Tibial artery (tissue), 4 donors: ENCODE results near the gene FAM53B.

Source experiments
- DNase-seq, 2 donors: peaks; one replicate each; pipeline ENCODE4 v3.0.0-alpha.2; 2019
- H3K27ac ChIP-seq, 2 donors: fragments of 200-600 bp; sonication (generic) in 1 of 2; 1 replicate in 1 of 2; 2 replicates in 1 of 2; pipeline ENCODE4 v1.5.1; 2018 to 2019; ENCODE audit warnings: mild to moderate bottlenecking in 1 of 2
- H3K27me3 ChIP-seq, 2 donors: fragments of 200-600 bp; sonication (generic) in 1 of 2; one replicate each; pipeline versions ENCODE4 v1.5.1 to v1.6.0; 2016 to 2019
- H3K36me3 ChIP-seq, 3 donors: fragments of 200-600 bp; sonication (generic) in 2 of 3; one replicate each; pipeline ENCODE4 v1.5.1; 2016 to 2019; ENCODE audit warnings: mild to moderate bottlenecking in 2 of 3
- H3K4me1 ChIP-seq, 4 donors: fragments of 200-600 bp; sonication (generic) in 2 of 4; 1 replicate in 3 of 4; 2 replicates in 1 of 4; pipeline ENCODE4 v1.5.1; 2016 to 2019
- H3K4me3 ChIP-seq, 2 donors: fragments of 200-600 bp; sonication (generic) in 1 of 2; 1 replicate in 1 of 2; 2 replicates in 1 of 2; pipeline ENCODE4 v1.5.1; 2018 to 2019; ENCODE audit warnings: mild to moderate bottlenecking in 2 of 2
- H3K9me3 ChIP-seq, 3 donors: fragments of 200-600 bp; sonication (generic) in 1 of 3; one replicate each; pipeline ENCODE4 v1.5.1; 2016 to 2019
- CTCF ChIP-seq, 2 experiments: fragments of 200-600 bp in 1 of 2; fragments of 450-650 bp in 1 of 2; IDR thresholded peaks; one replicate each; pipeline ENCODE4 v1.5.1; 2017 to 2019; ENCODE audit warnings: antibody characterized with exemption in 2 of 2, mild to moderate bottlenecking in 1 of 2, moderate library complexity in 1 of 2
- intact Hi-C: fragments of 100-400 bp; cut with DNase I; formaldehyde crosslinking; loops from one replicate; pipeline ENCODE4 v1.15.0; 2023; ENCODE audit warnings: low total_unique reads

The FAM53B gene

DNA sequence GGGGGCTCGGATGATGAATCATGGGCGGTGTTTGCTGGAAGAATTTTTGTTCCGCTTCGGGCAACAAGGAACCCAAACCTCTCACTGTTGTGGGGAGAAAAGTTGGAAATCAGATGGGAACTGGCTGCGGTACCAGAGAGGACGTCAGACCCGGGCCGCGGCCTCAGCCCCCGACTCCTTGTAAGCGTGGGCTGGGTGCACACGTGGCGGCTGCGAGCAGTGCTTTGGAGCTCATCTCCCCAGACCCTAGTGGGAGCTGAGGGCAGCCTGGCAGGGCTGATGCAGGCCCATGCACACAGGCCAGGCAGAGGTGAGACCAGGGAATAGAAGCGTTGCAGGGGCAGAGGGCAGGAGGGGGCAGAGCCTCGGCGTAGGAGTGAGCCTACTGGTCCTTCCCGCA is 136.5 kb downstream of the FAM53B start:
- no peak overlapping the region for H3K4me3 ChIP-seq
- H3K36me3 ChIP-seq: no peaks in the 10 kb centered on the region
- TF ChIP-seq CTCF (IDR thresholded peaks at IDR 0.05): no peak
- no peaks in the 10 kb centered on the region for H3K27me3 ChIP-seq
- intact Hi-C loops: no loop called here
- H3K4me1 ChIP-seq: peaks cover 0 to 2% (median under 1%) of the 10 kb centered on the region in 4 donors
- H3K9me3 ChIP-seq: no peaks in the 10 kb centered on the region
- DNase-seq: no peak
- H3K27ac ChIP-seq: no peak overlapping the region

DNA sequence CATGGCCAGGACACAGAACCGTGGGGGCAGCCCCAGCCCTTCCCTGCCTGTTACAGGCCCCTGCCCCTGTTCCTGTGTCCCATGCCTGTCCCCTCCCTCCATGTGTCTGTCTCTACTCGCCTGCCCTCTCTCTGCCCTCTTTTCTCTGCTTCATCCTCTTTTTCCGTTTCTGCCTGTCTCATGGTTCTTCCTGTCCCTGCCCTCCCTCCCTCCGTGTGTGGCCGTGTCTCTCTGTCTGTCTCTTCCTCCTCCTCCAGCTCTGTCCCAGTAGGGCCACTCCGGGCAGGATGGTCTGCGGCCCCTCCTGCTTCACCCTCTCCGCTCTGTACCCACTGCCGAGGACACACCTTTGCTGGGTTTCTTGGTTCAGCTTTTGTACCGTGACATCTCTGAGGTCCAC is 137.4 kb downstream of the FAM53B start:
- H3K27ac ChIP-seq: no peak overlapping the region
- intact Hi-C loops: no loop called here
- H3K4me1 ChIP-seq: no peaks in the 10 kb centered on the region
- H3K27me3 ChIP-seq: no peaks in the 10 kb centered on the region
- no peaks in the 10 kb centered on the region for H3K36me3 ChIP-seq
- no peaks in the 10 kb centered on the region for H3K9me3 ChIP-seq
- TF ChIP-seq CTCF (IDR thresholded peaks at IDR 0.05): no peak
- DNase-seq: no peak
- H3K4me3 ChIP-seq: no peak overlapping the region

- intact Hi-C loops: no loop called here
- no peak overlapping the region for H3K27ac ChIP-seq
- no peak for TF ChIP-seq CTCF (IDR thresholded peaks at IDR 0.05)
- no peaks in the 10 kb centered on the region for H3K36me3 ChIP-seq
- H3K9me3 ChIP-seq: no peaks in the 10 kb centered on the region
- DNase-seq: no peak
- H3K27me3 ChIP-seq: no peaks in the 10 kb centered on the region
- H3K4me3 ChIP-seq: no peak overlapping the region
- no peaks in the 10 kb centered on the region for H3K4me1 ChIP-seq
These were observed 138.0 kb downstream of the FAM53B start for GRCh38 chr10:124605856-124606812.

- Histone ChIP-seq H3K4me3 (no peak overlapping the region), H3K4me1 (no peaks in the 10 kb centered on the region), H3K27me3 (no peaks in the 10 kb centered on the region), H3K9me3 (no peaks in the 10 kb centered on the region), H3K36me3 (no peaks in the 10 kb centered on the region), H3K27ac (no peak overlapping the region)
- intact Hi-C loops: no loop called here
- DNase-seq: no peak
- no peak for TF ChIP-seq CTCF (IDR thresholded peaks at IDR 0.05)
These were observed 138.7 kb downstream of the FAM53B start for GRCh38 chr10:124605481-124605855.

GRCh38 chr10:124605001-124605370 is 139.2 kb downstream of the FAM53B start:
- DNase-seq: no peak
- Histone ChIP-seq H3K27me3 (no peaks in the 10 kb centered on the region), H3K4me3 (no peak overlapping the region), H3K27ac (no peak overlapping the region), H3K4me1 (no peaks in the 10 kb centered on the region), H3K36me3 (no peaks in the 10 kb centered on the region), H3K9me3 (no peaks in the 10 kb centered on the region)
- no peak for TF ChIP-seq CTCF (IDR thresholded peaks at IDR 0.05)
- intact Hi-C loops: no loop called here
